NT2/D1 (cell line): ENCODE data around the gene PATJ.

Experiments used
- YY1 ChIP-seq: IDR thresholded peaks from 2 replicates; pipeline ENCODE4 v1.6.1; 2011; ENCODE audit not compliant: insufficient read length, insufficient read depth
- ZNF274 ChIP-seq: IDR thresholded peaks from 2 replicates; pipeline ENCODE4 v1.6.1; 2011; ENCODE audit warnings: mild to moderate bottlenecking, low read depth, low read length

GRCh38 chr1:61743431-61743705, 1.1 kb downstream of the PATJ start:
- TF ChIP-seq YY1 (no peak), ZNF274 (no peak)
